Measurements from ENCODE around the gene NOTCH1. TPM values are rescaled to one million over a fixed set of nuclear protein-coding genes. Genes with fewer than 3 reads are reported as not detected.

Gene NOTCH1
- total RNA-seq, 2 experiments from 2014 or later = 17.6 to 17.9 TPM

DNA sequence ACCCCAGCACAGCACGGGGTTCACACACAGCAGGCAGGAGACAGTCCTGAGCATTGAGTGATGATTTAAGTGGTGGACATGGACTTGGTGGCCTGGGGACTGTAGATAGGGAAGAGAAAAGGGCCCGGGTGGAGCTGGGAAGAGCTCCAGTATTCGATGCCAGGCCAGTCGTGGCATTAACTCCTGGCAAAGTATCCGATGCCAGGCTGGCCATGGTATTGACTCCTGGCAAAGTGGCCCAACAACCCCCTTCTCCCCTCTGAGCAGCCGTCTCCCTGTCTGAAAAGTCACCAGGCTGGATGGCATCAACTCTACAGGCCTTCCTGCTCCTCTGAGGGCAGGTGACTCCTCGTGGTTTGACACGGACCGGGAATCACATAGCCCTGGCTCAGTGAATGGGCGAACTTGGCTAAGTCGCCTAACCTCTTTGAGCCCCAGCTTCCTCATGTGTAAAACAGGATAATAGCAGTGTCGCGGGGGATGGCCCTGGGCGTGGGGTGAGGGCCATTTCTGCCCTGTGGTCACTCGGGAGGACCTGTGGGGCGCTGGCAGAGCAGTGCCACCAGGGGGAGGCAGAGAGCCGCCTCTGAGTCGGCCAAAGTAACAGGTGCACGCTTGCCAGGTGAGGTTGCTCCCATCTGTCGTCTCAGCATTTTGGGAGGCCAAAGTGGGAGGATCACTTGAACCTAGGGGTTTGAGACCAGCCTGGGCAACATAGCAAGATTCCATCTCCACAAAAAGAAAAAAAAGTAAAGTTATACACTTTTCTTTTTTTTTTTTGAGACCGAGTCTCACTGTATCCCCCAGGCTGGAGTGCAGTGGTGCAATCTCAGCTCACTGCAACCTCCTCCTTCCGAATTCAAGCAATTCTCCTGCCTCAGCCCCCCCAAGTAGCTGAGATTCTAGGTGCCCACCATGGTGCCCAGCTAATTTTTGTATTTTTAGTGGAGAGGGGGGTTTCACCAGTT, 57.3 kb downstream of the NOTCH1 start:
- DNase-seq (ENCODE audit: low spot score) = peak; percentile 61
- intact Hi-C loops (cut with micrococcal nuclease; ENCODE audit: unreplicated experiment) = loop anchor here (1.0 kb wide), 1 partner anchor 143 kb away; no protein-coding TSS in a partner anchor
- no peak overlapping the region for H2AFZ ChIP-seq (ENCODE audit: low read length)

DNA sequence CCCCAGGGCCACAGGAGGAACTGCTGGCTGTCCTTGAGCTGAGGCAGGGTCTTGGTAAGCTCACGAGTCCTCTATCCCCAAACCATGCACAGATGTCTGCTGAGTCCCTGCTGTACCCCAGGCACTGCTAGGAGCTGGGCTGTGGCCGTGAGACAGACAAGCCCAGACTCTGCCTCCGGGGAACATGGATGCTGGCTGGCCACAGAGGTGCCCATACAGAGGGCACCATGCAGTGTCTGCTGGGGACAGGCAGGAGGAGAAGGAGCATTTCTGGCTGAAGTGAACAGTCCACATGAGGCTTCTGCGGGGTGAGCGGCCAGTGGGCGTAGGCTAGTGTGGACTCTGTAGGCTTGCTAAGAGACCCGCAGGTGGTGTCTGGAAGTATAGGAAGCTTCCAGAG, 58.2 kb downstream of the NOTCH1 start:
- peaks cover 5% of the 10 kb centered on the region; the same call in 1 of the 2 replicates for H4K20me1 ChIP-seq (ENCODE audit: insufficient read depth, low read length)
- H3K4me1 ChIP-seq (ENCODE audit: insufficient read depth, low read length, poor library complexity, severe bottlenecking) = peaks cover 10% of the 10 kb centered on the region
- H2AFZ ChIP-seq (ENCODE audit: low read length) = no peak overlapping the region
- POLR2A ChIA-PET = no interaction called here
- H3K27ac ChIP-seq (ENCODE audit: low read depth, low read length, poor library complexity, severe bottlenecking) = no peak overlapping the region
- DNase-seq (ENCODE audit: low spot score) = no peak
- no peaks in the 10 kb centered on the region for H3K9me3 ChIP-seq (ENCODE audit: low read length)
- intact Hi-C loops (cut with micrococcal nuclease; ENCODE audit: unreplicated experiment) = loop anchor here (1.0 kb wide), 1 partner anchor 144 kb away; no protein-coding TSS in a partner anchor
- H3K4me3 ChIP-seq (ENCODE audit: low read depth, low read length, poor library complexity, severe bottlenecking) = no peak overlapping the region
- BruUV-seq (replicated peaks) = no TSS peak
- TF ChIP-seq, protein P1, sequence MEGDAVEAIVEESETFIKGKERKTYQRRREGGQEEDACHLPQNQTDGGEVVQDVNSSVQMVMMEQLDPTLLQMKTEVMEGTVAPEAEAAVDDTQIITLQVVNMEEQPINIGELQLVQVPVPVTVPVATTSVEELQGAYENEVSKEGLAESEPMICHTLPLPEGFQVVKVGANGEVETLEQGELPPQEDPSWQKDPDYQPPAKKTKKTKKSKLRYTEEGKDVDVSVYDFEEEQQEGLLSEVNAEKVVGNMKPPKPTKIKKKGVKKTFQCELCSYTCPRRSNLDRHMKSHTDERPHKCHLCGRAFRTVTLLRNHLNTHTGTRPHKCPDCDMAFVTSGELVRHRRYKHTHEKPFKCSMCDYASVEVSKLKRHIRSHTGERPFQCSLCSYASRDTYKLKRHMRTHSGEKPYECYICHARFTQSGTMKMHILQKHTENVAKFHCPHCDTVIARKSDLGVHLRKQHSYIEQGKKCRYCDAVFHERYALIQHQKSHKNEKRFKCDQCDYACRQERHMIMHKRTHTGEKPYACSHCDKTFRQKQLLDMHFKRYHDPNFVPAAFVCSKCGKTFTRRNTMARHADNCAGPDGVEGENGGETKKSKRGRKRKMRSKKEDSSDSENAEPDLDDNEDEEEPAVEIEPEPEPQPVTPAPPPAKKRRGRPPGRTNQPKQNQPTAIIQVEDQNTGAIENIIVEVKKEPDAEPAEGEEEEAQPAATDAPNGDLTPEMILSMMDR (conservative IDR thresholded peaks at IDR 0.05; ENCODE audit: low read length) = no peak
- no peak for TF ChIP-seq EZH2phosphoT487 (IDR thresholded peaks at IDR 0.05; ENCODE audit: borderline replicate concordance, low read depth, low read length)
- no peak overlapping the region for H3K4me2 ChIP-seq (ENCODE audit: low read length)
- no peaks in the 10 kb centered on the region for H3K36me3 ChIP-seq (ENCODE audit: insufficient read depth, low read length)
- no peaks in the 10 kb centered on the region for H3K9me2 ChIP-seq (ENCODE audit: insufficient read depth, low read length)
- H3K79me2 ChIP-seq (ENCODE audit: insufficient read depth, low read depth, low read length) = peaks cover 1% of the 10 kb centered on the region; the same call in 1 of the 2 replicates
- CTCF ChIA-PET (ENCODE audit: unreplicated experiment) = interaction anchor here (0.6 to 0.8 kb wide), 2 partner anchors 27 to 144 kb away, joined by 3 to 6 read pairs; no protein-coding TSS in a partner anchor

More for the DNA sequence above, 57.3 kb downstream of the NOTCH1 start:
- Histone ChIP-seq H3K4me3 (ENCODE audit: low read depth, low read length, poor library complexity, severe bottlenecking) (no peak overlapping the region), H3K9me3 (ENCODE audit: low read length) (no peaks in the 10 kb centered on the region), H3K27ac (ENCODE audit: low read depth, low read length, poor library complexity, severe bottlenecking) (no peak overlapping the region), H3K36me3 (ENCODE audit: insufficient read depth, low read length) (no peaks in the 10 kb centered on the region), H3K9me2 (ENCODE audit: insufficient read depth, low read length) (no peaks in the 10 kb centered on the region), H4K20me1 (ENCODE audit: insufficient read depth, low read length) (peaks cover 5% of the 10 kb centered on the region; the same call in 1 of the 2 replicates), H3K4me2 (ENCODE audit: low read length) (no peak overlapping the region), H3K79me2 (ENCODE audit: insufficient read depth, low read depth, low read length) (no peaks in the 10 kb centered on the region), H3K4me1 (ENCODE audit: insufficient read depth, low read length, poor library complexity, severe bottlenecking) (peaks cover 10% of the 10 kb centered on the region)
- CTCF ChIA-PET (ENCODE audit: unreplicated experiment) = interaction anchor here (0.8 kb wide), 1 partner anchor 143 kb away, joined by 6 read pairs; no protein-coding TSS in a partner anchor
- POLR2A ChIA-PET = no interaction called here
- BruUV-seq (replicated peaks) = no TSS peak
- TF ChIP-seq EZH2phosphoT487 (IDR thresholded peaks at IDR 0.05; ENCODE audit: borderline replicate concordance, low read depth, low read length) = no peak
- TF ChIP-seq, protein P1 (conservative IDR thresholded peaks at IDR 0.05; ENCODE audit: low read length) = peak; percentile 97
